ENCODE data around the gene ERICH4. TPM values are rescaled to one million over a fixed set of nuclear protein-coding genes. Genes with fewer than 3 reads are reported as not detected.
"Not testable (repeated sequence)": the region's sequence is repeated elsewhere in the genome, so short reads cannot be mapped to it uniquely, and the experiment has no call there.

ERICH4 gene
- total RNA-seq, 4 donors from 2014 or later: not detected

DNA sequence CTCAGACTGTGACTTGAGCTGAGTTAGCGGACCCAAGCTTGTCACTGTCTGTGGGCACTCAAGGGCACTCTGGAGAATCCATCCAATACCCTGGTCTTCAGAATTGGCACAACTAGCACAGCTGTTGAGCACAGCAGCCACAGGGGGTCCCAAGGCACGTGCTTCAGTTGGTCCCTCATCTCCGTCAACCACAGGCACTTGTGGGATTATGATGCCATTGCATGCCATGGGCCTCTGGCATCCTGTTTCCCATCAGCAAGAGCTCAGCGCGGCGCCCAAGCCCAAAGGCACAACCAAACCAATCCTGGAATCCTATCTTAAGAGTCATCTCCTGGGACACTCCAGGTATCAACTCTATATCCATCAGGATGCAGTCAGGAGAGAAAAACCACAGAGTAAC, 12.0 kb upstream of the ERICH4 start:
- Histone ChIP-seq H3K27me3 (no peaks in the 10 kb centered on the region), H3K36me3 (peaks cover 0 to 17% of the 10 kb centered on the region in 2 donors), H3K9me3 (no peaks in the 10 kb centered on the region), H3K27ac (peak overlapping the region; percentile 70 to 89 (median 76)), H3K4me1 (peaks cover 23 to 38% of the 10 kb centered on the region in 2 donors), H3K4me3 (no peak overlapping the region)
- intact Hi-C loops (cut with DNase I; ENCODE audit: low total_unique reads): no loop called here
- in situ Hi-C loops (cut with MboI; ENCODE audit: low sequenced_read_pairs in 4 of 4): no loop called here
- ATAC-seq (no peak), DNase-seq (no peak)
- no peak for TF ChIP-seq POLR2A (IDR thresholded peaks at IDR 0.05)
- TF ChIP-seq, protein P1, sequence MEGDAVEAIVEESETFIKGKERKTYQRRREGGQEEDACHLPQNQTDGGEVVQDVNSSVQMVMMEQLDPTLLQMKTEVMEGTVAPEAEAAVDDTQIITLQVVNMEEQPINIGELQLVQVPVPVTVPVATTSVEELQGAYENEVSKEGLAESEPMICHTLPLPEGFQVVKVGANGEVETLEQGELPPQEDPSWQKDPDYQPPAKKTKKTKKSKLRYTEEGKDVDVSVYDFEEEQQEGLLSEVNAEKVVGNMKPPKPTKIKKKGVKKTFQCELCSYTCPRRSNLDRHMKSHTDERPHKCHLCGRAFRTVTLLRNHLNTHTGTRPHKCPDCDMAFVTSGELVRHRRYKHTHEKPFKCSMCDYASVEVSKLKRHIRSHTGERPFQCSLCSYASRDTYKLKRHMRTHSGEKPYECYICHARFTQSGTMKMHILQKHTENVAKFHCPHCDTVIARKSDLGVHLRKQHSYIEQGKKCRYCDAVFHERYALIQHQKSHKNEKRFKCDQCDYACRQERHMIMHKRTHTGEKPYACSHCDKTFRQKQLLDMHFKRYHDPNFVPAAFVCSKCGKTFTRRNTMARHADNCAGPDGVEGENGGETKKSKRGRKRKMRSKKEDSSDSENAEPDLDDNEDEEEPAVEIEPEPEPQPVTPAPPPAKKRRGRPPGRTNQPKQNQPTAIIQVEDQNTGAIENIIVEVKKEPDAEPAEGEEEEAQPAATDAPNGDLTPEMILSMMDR (IDR thresholded peaks at IDR 0.05 in 4 of 5, conservative IDR thresholded peaks at IDR 0.05 in 1 of 5): no peak

DNA sequence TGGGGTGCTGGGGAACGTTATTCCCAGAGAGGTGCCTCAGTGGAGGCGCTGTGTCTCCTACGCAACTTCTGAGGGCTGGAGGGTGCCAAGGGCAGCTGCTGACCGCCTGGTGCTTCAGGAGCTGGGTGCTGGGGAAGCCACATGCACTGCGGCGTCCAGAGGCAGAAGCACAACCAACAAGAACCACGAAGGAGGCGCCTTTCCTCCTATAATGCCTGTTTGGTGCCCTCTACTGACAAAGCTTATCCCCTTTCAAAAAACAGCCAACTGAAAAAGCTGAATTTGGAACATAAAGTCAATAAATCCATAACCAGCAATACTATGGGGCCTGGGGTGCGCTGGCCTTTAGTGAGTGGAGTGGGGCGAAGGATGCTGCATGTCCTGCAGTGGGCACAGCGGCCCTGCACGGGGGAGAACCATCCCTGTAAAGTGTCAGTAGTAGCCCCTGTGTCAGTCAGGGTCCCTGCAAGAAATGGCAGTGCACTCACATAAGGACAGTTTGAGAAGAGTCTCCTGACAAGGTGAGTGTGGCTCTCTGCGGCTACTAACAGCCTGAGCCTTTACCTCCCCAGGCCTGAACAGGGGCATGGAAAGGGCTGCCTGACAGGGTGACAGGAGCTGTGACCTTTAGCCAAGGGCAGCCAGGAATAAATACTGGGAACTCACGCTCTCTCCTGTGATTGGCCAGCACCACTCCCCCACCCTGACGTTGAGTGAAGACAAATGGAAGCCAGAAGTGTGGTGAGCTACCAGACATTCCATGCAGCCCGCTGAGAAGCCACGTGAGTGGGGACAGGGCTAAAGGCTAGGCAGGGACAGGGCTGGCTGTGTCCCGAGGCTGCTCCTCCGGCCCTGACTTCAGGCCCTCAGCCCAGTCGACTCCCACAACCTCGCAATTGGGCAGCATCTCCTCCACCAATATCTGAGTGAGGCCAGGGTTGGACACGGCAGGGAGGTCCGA, 11.2 kb upstream of the ERICH4 start:
- in situ Hi-C loops (cut with MboI; ENCODE audit: low sequenced_read_pairs in 4 of 4) (no loop called here), intact Hi-C loops (cut with DNase I; ENCODE audit: low total_unique reads) (no loop called here)
- Histone ChIP-seq H3K9me3 (no peaks in the 10 kb centered on the region), H3K27me3 (no peaks in the 10 kb centered on the region), H3K36me3 (peaks cover 0 to 15% of the 10 kb centered on the region in 2 donors), H3K4me1 (peaks cover 23 to 34% of the 10 kb centered on the region in 2 donors), H3K27ac (peak overlapping the region; percentile 70 to 89 (median 76)), H3K4me3 (no peak overlapping the region)
- TF ChIP-seq, protein P1 (IDR thresholded peaks at IDR 0.05 in 4 of 5, conservative IDR thresholded peaks at IDR 0.05 in 1 of 5): peak; percentile 14 to 41 (median 24)
- no peak for TF ChIP-seq POLR2A (IDR thresholded peaks at IDR 0.05)
- ATAC-seq: peak; percentile 52 to 84
- peak in 1 of 2 donors; percentile 75 for DNase-seq

DNA sequence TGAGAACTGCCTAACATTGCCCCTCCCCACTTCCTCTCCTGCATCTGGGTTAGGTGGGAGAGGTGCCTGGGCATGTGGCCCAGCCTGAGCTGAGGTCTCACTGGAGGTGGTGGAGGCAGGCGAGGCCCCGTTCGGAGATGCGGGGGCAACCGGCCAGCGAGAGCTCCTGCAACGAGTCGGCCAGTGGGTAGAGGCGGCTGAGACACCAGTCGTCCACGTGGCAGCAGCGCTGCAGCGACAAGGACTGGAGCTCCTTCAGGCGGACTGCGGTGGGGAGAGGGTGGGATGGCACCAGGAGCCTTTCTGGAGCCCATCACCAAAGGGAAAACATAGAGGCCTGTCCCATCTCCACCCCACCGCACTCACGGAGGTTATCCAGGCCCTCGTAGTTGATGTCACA, 9.8 kb upstream of the ERICH4 start:
- Histone ChIP-seq H3K9me3 (no peaks in the 10 kb centered on the region), H3K27me3 (no peaks in the 10 kb centered on the region), H3K4me3 (no peak overlapping the region), H3K27ac (peak overlapping the region in 1 of 4 donors; percentile 43), H3K4me1 (peaks cover 15 to 23% of the 10 kb centered on the region in 2 donors), H3K36me3 (peaks cover 0 to 30% of the 10 kb centered on the region in 2 donors)
- DNase-seq (no peak), ATAC-seq (no peak)
- intact Hi-C loops (cut with DNase I; ENCODE audit: low total_unique reads): no loop called here
- TF ChIP-seq, protein P1 (IDR thresholded peaks at IDR 0.05 in 4 of 5, conservative IDR thresholded peaks at IDR 0.05 in 1 of 5): no peak
- TF ChIP-seq POLR2A (IDR thresholded peaks at IDR 0.05): no peak
- in situ Hi-C loops (cut with MboI; ENCODE audit: low sequenced_read_pairs in 4 of 4): no loop called here

DNA sequence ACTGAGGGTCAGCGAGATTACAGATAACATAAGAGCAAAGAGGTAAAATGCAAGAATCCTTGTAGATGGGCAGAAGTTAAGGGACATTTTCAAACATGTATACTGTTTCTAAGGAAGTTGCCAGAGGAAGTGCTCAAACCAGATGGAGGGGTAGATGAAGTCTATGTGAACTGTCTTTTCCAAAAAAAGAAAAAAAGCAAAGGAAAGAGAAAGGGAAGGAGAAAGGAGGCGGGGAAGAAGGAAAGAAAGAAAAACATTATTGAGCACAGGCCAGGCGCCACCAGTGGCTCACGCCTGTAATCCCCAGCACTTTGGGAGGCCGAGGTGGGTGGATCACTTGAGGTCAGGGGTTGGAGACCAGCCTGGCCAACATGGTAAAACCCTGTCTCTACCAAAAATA, 8.5 kb upstream of the ERICH4 start:
- ATAC-seq: no peak
- in situ Hi-C loops (cut with MboI; ENCODE audit: low sequenced_read_pairs in 4 of 4): no loop called here
- Histone ChIP-seq H3K4me3 (no peak overlapping the region), H3K27ac (no peak overlapping the region), H3K27me3 (no peaks in the 10 kb centered on the region), H3K36me3 (peaks cover 0 to 30% of the 10 kb centered on the region in 2 donors), H3K9me3 (no peaks in the 10 kb centered on the region), H3K4me1 (peaks cover 23 to 31% of the 10 kb centered on the region in 2 donors)
- no peak for DNase-seq
- no peak for TF ChIP-seq POLR2A (IDR thresholded peaks at IDR 0.05)
- TF ChIP-seq, protein P1 (IDR thresholded peaks at IDR 0.05 in 4 of 5, conservative IDR thresholded peaks at IDR 0.05 in 1 of 5): no peak
- intact Hi-C loops (cut with DNase I; ENCODE audit: low total_unique reads): no loop called here

DNA sequence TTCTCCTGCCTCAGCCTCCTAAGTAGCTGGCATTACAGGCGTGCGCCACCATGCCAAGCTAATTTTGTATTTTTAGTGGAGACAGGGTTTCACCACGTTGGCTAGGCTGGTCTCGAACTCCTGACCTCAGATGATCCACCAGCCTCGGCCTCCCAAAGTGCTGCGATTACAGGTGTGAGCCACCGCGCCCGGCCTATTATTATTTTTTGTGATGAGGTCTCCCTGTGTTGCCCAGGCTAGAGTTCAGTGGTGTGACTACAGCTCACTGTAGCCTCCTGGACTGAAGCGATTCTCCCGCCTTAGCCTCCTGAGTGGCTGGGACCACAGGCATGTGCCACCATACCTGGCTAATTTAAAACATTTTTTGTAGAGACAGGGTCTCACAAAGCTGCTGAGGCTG, 7.6 kb upstream of the ERICH4 start:
- in situ Hi-C loops (cut with MboI; ENCODE audit: low sequenced_read_pairs in 4 of 4); H3K9me3 ChIP-seq; H3K27ac ChIP-seq; DNase-seq; H3K4me3 ChIP-seq; H3K27me3 ChIP-seq; ATAC-seq: not testable (repeated sequence)
- Histone ChIP-seq H3K36me3 (peaks cover 0 to 30% of the 10 kb centered on the region in 2 donors), H3K4me1 (peaks cover 23 to 32% of the 10 kb centered on the region in 2 donors)
- intact Hi-C loops (cut with DNase I; ENCODE audit: low total_unique reads): loop anchor here (5.0 kb wide), 2 partner anchors 173 to 683 kb away; partner anchors contain the start of genes ACTMAP, HNRNPUL1 and SNRPA

All from gastrocnemius medialis (tissue), 4 donors.